SW 1271 (cell line): Measurements from ENCODE around the gene NRXN3.

Source experiments
- DNase-seq, 2 experiments: peaks; one replicate each; lab custom pipeline; 2025; lab: John Stamatoyannopoulos, UW

NRXN3 gene

DNA sequence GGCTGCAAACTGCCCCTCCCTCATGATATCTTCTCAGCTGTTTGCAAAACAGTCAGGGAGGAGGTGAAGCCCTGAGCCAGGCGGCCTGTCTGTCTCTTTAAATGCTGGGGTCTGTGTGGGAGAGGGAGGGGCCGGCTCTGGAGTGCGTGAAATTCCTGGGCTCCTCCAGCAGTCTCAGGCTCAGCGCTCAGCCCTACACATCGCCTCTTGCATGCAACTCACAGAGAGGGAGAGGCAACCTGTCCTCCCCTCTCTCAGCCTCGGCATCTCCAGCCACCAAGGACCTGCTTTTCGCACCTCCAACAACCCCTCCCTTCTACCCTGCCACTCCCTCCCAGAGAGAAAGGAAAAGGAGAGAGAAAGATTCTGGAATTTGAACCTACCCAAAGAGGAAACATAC lies at the start of gene NRXN3:
Gene NRXN3 (plus strand): TSS at position 171 of the 400 bp plus-strand sequence. CDS start 72,721 bp downstream, outside the sequence.
- no peak for DNase-seq

DNA sequence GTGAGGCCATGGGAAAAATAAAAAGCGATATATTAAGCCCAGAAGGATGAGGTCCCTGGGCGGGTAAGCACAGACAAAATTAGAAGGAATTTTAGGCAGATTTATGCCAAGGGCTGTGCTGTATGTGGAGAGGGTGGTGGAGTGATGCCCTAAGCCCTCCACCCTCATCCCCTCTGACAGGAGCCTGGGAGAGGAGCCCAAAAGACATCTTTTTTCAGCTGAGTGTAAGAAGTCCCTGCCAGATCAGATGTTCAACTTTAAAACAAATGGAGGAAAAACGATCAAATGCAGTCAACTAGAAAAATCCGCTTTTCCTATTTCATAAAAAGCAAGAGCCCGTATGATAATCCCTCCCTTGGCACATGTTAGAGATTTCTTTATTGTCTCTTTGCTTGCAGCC lies 47.7 kb upstream of the NRXN3 start:
- DNase-seq, result no peak

DNA sequence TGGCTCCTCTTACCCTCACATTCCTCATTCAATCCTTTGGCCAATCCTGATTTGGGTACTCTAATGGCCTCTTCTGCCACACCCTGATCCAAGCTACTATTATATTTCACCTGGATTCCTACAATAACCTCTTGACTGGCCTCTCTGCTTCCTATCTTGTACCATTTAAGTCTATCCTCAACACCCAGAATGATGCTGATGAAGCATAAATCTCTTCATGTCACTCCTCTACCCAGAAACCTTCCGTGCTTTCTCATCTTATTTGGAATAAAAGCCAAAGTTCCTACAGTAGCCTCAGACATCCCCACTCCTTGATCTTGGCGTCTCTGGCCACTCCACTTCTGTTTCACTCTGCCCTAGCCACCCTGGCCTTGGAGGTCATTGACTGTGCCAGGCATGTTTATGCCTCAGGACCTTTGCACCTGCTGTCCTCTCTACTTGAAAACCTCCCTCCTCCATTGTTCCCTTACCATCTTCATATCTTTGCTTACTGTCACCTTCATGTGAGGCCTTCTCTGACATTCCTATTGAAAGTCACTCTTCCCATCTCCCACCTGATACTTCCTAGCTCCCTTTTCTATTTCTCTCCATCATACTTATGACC lies 46.4 kb upstream of the NRXN3 start:
- DNase-seq, result no peak

DNA sequence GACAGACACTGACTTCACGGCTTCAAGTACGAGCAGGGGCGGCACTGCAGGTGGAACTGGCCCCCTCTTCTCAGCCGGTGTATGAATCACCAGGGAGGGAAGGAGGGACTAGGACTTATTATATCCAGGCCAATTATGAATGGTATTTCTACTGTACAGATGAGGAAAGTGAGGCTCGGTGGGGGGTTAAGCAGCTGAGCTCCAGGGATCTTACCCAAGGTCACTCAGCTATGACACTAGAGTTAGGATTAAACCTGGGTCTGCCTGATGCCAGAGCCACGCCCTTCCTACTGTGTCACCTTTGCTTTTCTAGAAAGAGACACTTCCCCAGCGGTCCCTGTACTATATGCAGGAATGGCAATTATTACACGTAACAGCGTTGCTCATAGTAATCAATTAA lies 42.2 kb upstream of the NRXN3 start:
- no peak for DNase-seq

DNA sequence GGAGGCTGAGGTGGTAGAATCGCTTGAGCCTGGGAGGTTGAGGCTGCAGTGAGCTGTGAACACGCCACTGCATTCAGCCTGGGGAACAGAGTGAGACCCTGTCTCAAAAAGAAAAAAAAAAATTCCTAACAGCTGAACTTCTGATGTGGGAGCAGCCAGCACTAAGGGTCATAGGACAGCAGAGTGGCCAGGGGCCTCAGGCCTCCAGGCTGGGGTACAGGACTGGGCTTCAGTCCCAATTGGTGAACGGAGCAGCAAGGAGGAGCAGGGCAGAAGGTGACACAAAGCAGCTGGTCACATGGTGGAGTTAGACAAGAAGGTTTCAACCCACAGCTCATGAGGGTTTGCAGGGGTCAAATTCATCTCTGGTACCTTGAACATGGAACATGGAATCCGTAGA lies 40.8 kb upstream of the NRXN3 start:
- no peak for DNase-seq

DNA sequence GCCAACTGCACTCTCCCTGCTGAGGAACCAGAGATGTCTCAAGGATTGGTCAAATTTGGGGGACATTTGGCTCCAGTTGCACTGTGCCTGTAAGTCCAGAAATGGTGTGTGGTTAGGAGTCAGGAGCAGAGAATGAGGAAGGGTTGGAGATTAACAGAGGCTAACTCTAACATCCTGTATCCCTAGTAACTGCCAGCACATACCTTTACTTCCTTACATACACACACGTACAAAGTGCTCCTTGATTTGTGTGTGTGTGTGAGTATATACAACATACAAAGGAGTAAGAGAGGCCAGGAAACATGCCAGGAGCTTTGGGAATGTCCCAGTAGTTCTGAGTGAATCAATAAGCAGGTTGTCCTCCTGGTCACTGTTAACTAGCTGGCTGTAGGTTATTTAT lies 39.8 kb upstream of the NRXN3 start:
- no peak for DNase-seq

DNA sequence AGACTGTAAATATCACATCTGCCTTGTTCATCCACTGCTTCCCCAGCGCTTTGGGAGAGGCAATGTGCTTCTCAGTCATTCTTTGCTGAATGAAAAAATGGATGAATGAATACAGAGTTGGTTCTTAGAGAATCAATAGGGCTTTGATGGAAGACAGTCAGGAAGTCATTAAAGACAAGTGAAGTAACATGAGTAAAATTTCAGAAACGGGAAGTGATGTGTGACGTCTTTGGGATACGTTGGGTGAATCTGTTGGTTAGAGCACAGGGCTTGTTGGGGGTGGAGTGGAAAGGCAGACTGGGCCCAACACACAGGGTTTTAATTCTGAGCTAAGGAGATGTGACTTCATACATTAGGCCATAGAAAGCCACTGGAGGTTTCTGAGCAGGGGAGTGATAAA lies 39.0 kb upstream of the NRXN3 start:
- DNase-seq, result no peak

DNA sequence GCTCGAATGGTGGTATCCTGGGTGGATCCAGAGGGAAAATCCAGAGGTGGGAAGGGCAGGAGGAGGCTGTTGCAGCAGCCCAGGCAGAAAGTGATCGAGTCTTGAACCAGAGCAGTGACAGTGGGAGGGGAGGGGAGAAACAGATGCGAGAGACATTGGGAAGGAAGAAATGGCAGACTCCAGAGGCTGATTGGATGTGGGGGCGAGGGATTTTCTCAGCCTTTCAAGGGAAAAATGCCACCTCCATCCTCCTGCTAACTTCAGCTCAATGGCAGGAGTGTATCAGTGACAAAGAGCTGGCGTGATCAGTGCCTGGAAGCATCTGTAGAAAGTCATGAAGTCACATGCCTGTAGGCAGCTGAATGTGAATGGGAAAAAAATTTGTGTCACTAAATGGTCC lies 38.6 kb upstream of the NRXN3 start:
- DNase-seq, result no peak

DNA sequence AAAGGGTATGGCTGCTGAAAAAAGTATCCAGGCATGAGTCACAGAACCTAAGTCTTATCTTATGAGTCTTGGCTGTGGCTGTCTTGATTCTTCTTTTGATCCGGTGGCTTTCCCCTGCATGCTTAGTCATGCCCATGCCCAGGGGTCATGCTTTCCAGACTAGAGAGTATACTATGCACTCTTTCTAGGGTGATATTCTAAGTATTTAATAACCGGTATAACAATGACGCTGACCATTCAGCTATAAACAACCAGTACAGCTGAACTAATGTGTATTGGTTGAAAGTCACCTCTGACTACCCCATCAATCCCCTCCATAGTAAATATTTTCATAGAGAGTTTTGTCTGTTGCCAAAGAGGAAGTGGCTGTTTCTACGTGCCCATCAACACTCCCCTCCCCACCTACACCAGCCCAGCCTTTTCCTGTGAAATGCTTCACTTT lies 34.7 kb upstream of the NRXN3 start:
- no peak for DNase-seq

DNA sequence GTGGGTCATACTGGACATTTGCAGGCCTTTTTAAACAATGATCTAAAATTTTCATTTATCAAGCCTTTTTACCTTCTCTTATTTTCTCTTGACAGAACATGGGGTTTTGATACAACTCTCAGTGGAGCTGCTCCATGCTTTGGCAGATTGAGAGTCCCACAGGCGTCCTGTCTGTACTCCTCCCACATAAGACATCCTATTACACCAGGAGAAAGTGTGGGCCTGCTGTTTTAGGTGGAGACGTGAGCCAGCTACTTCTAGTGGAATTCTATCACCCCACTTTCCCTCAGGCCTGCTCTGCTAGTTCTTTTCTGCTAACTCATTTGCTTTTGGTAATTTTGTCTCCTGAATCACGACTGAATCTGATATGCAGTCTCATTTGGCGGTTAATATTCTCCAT lies 33.5 kb upstream of the NRXN3 start:
- DNase-seq, result no peak

DNA sequence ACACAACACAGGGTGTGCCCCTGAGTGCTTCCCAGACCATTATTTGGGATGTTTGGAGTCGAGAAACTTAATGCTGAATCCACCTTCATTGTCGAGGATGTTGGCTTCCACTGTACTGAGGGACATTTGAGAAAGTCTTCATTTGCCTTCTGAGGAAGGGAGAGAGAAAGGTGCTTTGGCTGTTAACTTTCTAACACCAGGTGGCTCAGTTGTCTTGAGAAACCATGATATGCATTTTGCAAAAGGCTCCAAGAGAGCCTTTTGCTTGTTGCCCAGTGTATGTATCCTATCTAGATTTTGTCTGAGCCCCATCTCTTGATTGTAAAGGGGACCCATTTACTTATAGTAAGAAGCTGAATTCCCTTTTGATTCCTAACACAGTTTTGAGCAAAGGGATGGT lies 28.6 kb upstream of the NRXN3 start:
- no peak for DNase-seq

DNA sequence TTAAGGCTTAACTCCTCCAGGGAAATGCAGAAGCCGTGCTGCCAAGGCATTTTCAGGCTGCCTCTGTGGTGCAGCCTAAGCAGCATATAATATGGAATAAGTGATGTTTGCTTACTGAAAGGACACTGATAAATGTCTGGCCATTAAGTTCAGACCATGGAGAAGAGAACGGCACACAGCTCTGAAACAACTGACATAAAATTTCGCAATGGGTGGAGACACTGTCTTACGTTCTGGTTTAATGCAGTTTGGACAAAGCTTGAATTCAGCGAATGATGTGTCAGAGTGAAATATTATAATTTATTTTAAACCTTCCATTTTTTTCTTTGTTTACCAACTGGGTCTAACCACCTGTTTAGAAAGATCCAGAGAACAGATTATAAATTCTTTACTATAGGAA lies 27.2 kb upstream of the NRXN3 start:
- no peak for DNase-seq

DNA sequence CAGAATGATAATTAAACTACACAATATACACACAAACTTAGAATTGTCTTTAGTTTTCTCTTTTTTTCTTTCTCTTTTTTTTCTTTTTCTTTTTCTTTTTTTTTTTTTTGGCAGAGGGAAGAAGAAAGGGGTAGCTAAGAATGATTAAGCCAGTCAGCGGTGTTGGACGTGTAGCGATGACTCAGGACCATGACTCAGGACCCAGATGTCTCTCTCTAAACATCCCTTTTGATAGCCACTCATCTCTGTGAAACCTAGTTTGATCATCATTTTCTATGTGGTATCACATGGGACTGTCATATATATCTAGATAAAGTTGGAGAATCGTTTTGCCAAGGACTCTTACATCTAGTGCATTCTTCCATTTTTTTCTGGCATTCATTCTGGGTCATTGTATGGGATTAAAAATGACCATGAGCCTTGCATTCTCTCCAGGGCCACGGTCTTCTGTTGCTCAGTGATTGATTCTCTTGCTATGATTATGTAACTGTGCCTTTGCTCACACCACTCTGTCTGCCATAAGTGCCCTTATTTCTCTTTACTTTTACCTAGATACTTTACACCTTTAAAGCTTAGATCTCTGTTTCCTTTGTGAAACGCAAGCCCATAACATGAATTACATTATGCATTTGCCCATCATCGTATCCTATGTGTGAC lies 26.6 kb upstream of the NRXN3 start:
- no peak for DNase-seq

DNA sequence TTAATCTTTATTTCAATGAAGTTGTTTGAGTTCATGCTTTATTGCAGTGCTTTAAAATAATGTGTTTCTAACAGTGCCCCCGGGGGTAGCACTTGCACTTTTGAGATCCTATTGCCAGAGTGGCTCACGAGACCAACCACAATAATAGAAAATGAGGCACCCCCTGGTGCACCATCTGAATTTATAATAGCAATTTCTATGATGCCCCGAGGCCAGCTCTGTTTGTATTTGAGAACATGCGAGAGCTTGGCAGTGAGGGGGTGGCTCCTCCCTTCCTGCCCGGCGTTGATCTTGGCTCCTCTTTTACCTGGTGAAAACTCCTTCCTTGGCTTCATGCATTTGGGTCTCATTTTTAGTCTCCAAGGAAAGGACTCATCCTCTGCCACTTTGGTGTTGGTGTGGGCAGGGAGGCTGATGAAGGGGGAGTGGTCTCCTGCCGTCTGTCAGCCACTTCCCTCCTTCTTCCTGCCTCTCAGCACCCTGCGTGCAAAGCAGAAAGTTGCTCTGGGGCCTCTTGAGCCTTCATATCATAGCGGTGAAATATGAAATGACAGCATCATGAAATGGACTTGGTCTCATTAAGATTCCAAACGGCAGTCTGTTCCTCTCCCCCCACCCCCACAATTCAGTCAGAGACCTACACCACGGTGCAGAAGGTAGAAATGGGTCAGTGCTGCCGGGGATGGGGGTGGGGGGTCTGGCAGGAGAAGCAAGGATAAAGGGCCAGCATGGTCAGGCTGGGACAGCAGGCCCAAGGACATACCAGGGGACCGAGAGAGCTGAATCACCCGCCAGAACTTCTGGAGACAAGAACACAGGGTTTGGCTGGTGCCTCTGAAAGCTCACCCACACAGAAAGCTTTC lies 17.7 kb upstream of the NRXN3 start:
- no peak for DNase-seq

DNA sequence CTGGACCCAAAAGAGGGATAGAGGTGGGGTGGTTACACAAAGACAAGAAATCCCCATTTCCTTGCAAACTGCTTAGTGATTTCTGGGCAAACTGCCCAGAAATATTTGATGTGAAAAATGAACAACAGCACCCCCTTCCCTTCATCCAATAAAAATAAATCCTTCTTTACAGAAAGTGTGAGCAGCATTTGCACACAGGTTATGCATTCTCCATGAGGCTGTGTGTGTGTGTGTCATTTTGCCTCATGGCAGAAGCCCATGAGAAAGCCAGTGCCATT lies 17.2 kb upstream of the NRXN3 start:
- DNase-seq, result no peak

DNA sequence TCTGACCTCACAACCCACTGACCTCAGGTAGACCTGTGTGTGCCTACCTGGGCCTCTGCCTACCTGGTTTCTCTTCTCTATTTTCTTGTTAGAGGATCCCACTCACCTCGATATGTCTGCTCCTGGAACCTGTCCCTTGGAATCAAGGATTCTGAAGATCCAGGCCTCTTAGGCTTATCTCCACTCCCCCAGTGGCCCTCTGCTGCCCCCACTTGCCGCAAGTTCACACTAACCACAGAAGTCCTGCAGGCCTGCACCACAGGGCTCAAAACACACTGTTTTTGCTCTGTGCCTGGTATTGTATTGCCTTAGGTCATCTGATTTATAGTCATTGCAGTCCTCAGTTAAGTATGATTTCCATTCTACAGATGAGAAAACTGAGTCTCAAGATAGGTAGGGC lies 15.3 kb upstream of the NRXN3 start:
- DNase-seq, result no peak

DNA sequence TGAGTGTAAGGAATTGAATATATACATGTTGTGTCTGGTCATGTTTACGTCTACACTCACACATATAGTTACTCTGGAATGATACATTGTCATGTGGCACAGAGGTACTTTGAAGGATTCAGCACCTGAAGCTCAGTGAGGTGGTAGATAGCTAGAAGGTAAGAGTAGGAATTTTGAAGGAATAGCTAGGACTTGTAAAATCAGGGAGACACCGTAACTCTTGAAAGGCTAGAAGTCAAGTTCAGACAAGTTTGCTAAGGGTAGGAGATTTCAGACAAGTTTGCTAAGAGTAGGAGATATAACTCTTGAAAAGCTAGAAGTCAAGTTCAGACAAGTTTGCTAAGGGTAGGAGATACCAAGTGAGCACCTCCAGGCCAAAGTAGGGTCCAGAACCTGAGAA lies 14.0 kb upstream of the NRXN3 start:
- DNase-seq, result no peak

DNA sequence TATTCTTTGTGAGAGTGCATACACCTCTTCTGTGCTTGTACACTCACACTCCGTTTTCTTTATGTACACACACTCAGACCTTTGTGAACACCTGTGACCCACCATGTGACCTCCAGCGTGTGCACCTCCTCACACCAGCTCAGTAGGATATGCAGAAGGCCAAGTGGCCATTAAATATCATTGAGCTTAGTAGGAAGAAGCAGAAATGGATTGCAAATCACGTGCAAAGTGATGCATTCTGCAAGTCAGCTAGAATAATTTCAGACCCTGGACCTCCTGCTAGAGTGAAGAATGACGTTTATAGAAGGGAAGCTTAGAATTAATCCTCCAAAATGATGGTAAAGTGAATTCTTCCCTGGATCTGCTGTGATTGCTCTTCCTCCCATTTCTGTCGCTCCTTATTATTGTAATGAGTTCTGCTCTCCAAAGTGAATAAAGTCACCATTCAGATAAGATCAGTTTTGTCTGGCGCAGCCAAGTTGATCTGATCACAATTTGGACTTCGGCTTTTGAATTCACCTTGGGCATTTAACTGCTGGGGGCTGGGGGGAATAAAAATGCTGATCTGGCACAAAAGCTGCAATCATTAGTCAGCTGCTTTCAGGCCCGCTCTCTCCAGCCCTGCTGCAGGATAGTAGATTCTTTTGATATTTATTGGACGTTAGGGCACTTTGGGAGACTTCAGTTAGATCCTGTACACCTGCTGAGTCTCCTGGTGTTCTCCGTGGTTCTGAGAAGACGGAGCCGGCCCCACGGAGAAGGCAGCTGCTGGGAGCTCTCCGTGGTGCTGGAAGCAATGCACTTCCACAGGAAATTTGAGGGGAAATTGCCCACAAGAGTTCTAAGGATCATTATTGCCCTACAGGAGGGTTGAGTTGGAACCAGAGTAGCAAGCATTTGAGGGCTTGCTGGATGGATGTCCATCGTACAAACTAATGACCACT lies 12.4 kb upstream of the NRXN3 start:
- no peak for DNase-seq

DNA sequence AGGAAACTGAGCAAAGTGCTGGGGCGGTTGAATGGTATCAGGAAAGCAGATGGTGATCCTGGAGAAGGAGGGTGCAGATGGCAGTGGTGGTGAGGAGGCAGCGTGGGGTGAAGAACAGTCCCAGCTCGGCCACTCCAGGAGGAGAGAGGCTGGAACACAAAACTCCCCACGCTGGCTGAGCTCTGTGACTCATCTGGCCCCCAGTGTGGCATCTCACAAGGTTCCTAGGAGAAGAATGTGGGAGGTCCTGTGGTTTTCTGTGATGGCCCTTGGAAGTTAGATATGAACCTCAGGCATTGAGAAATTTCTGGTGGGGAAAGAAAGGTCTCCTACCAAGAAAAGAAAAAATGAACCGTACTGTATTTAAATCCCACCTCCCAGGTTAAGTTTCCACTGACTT lies 8.0 kb upstream of the NRXN3 start:
- DNase-seq, result no peak

DNA sequence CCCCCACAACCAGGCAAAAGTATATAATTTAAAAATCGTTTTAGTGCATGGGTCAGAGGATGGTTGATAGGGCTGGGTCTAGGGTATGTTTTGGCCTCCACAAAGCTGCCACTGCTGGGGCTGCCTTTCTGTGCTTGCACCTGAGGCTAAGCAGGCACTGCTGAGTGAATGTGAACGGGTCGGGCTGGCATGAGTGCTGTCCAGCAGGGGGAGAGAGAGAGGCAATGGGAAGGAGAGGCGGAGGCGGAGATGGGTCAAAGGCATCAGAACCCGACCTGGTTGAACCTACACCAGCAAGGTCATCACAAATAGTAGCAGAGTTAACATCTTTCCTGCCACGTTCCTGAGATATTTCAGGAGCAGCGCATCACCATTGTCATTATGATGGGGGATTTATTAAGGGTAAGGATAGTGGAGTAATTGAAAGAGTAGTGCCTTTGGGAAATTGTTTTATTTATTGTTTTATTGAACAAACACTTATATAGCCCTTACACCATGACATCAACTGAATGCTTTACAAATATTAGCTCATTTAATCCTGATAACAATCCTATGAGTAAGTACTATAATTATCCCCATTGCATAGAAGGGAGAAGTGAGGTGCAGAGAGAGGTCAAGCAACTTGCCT lies 5.8 kb upstream of the NRXN3 start:
- no peak for DNase-seq

DNA sequence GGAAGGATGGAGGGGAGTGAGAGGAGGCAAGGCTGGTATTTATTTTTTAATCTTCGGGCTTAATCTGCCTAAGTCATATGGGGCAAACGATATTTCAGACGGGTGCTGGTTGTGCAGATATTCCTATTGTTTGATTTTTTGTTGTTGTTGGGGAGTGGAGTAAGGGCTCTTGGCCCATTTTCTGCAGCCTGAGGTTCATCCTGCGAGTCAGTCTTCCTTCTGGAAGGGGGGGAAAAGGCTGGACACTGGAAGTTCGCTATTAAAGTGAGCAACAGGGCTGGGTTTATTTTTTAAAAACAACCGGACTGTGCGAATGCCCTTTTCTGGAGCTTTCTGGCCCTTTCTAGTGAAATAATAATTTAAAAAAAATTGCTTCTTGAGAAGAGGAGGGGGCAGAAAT lies 2.3 kb downstream of the NRXN3 start:
- DNase-seq, result no peak
